SU-DHL-6 (cell line): Measurements from ENCODE around the gene SETDB1.
"Not testable (repeated sequence)": the region's sequence is repeated elsewhere in the genome, so short reads cannot be mapped to it uniquely, and the experiment has no call there.

ENCODE experiments used
- H2AFZ ChIP-seq: fragments of 200-600 bp; sonication (generic); 2 replicates; pipeline ENCODE4 v1.6.1; 2014; ENCODE audit warnings: low read depth, mild to moderate bottlenecking, moderate library complexity, mixed read lengths, antibody characterized with exemption, low read length; ENCODE audit not compliant: severe bottlenecking
- H3F3A ChIP-seq: fragments of 200-600 bp; shearing (Covaris generic); 2 replicates; pipeline ENCODE4 v1.6.0; 2016; ENCODE audit warnings: antibody characterized with exemption, mild to moderate bottlenecking; ENCODE audit not compliant: insufficient read depth
- H3K27ac ChIP-seq: fragments of 200-600 bp; sonication (generic); 2 replicates; pipeline ENCODE4 v1.5.1; 2016; ENCODE audit warnings: low read depth, mild to moderate bottlenecking, low read length, moderate library complexity, mixed read lengths
- H3K27me3 ChIP-seq: fragments of 200-600 bp; sonication (generic), shearing (Covaris generic); 2 replicates; pipeline ENCODE4 v1.6.0; 2014; ENCODE audit warnings: mild to moderate bottlenecking, low read length
- H3K36me3 ChIP-seq: fragments of 200-600 bp; sonication (generic); 2 replicates; pipeline ENCODE4 v1.6.1; 2014; ENCODE audit warnings: mild to moderate bottlenecking, low read length, mixed read lengths
- H3K4me2 ChIP-seq: fragments of 300-600, 200-600 bp; shearing (Covaris generic), sonication (generic); 2 replicates; pipeline ENCODE4 v1.6.0; 2014; ENCODE audit warnings: low read length, low read depth, mild to moderate bottlenecking; ENCODE audit not compliant: poor library complexity, severe bottlenecking
- H3K4me3 ChIP-seq: fragments of 200-600 bp; sonication (generic); 2 replicates; pipeline ENCODE4 v1.5.1; 2014; ENCODE audit warnings: antibody characterized with exemption, low read length, mild to moderate bottlenecking, mixed read lengths; ENCODE audit not compliant: insufficient read depth, poor library complexity, severe bottlenecking
- H3K79me2 ChIP-seq: fragments of 200-600 bp; sonication (generic); 2 replicates; pipeline ENCODE4 v1.6.1; 2014; ENCODE audit warnings: mild to moderate bottlenecking, low read length, moderate library complexity; ENCODE audit not compliant: insufficient read depth
- H3K9ac ChIP-seq: fragments of 200-600 bp; sonication (generic); 2 replicates; pipeline ENCODE4 v1.7.0; 2014; ENCODE audit warnings: mild to moderate bottlenecking, low read length
- H3K9me2 ChIP-seq: fragments of 200-600 bp; sonication (generic); replicated peaks from 2 replicates; pipeline ENCODE4 v1.6.1; 2014; ENCODE audit warnings: low read length; ENCODE audit not compliant: insufficient read depth
- H3K9me3 ChIP-seq: fragments of 200-600 bp; sonication (generic); 2 replicates; pipeline ENCODE4 v1.6.1; 2014; ENCODE audit warnings: low read length, mixed read lengths; ENCODE audit not compliant: insufficient read depth
- H4K20me1 ChIP-seq: fragments of 200-600 bp; sonication (generic); 2 replicates; pipeline ENCODE4 v1.6.1; 2014; ENCODE audit warnings: low read depth, mild to moderate bottlenecking, antibody characterized with exemption, low read length, moderate library complexity, mixed read lengths
- CTCF ChIP-seq: fragments of 200-600 bp; sonication (generic); IDR thresholded peaks from one replicate; pipeline ENCODE4 v1.5.1; 2017; ENCODE audit warnings: antibody characterized with exemption, mild to moderate bottlenecking, low read length, moderate library complexity; ENCODE audit not compliant: insufficient read depth, poor library complexity, severe bottlenecking
- EZH2phosphoT487 ChIP-seq: fragments of 200-600 bp; sonication (generic), shearing (Covaris generic); conservative IDR thresholded peaks from 2 replicates; pipeline ENCODE4 v1.6.1; 2018; ENCODE audit warnings: mild to moderate bottlenecking, antibody characterized with exemption, low read length, moderate library complexity, mixed read lengths

The SETDB1 gene

GRCh38 chr1:150928286-150928685 lies 2.1 kb downstream of the SETDB1 start:
- no peak for TF ChIP-seq EZH2phosphoT487
- TF ChIP-seq CTCF: no peak
- Histone ChIP-seq H3K4me2 (no peak overlapping the region), H3K27ac (no peak overlapping the region), H3K4me3 (no peak overlapping the region), H3K9me3 (no peaks in the 10 kb centered on the region), H3K9me2 (no peaks in the 10 kb centered on the region), H3K36me3 (peaks cover 42% of the 10 kb centered on the region), H3K27me3 (no peaks in the 10 kb centered on the region), H4K20me1 (no peaks in the 10 kb centered on the region), H3K79me2 (peaks cover 26% of the 10 kb centered on the region), H3K9ac (no peak overlapping the region), H3F3A (peaks cover 12% of the 10 kb centered on the region), H2AFZ (no peak overlapping the region)

GRCh38 chr1:150928775-150929174 lies 2.6 kb downstream of the SETDB1 start:
- Histone ChIP-seq H3K36me3 (peaks cover 42% of the 10 kb centered on the region), H3K79me2 (peaks cover 26% of the 10 kb centered on the region)

GRCh38 chr1:150931773-150932172 lies 5.6 kb downstream of the SETDB1 start:
- Histone ChIP-seq H3K9me3 (no peaks in the 10 kb centered on the region), H3K27me3 (no peaks in the 10 kb centered on the region), H4K20me1 (no peaks in the 10 kb centered on the region), H3K79me2 (peaks cover 43% of the 10 kb centered on the region), H3K4me2 (no peak overlapping the region), H2AFZ (no peak overlapping the region), H3K4me3 (no peak overlapping the region), H3K9ac (no peak overlapping the region), H3K27ac (no peak overlapping the region), H3F3A (peaks cover 16% of the 10 kb centered on the region), H3K9me2 (no peaks in the 10 kb centered on the region), H3K36me3 (peaks cover 56% of the 10 kb centered on the region)
- TF ChIP-seq EZH2phosphoT487: no peak

More at GRCh38 chr1:150928775-150929174, 2.6 kb downstream of the SETDB1 start:
- H4K20me1 ChIP-seq, H3K4me3 ChIP-seq, H3K27me3 ChIP-seq, H3K9me3 ChIP-seq, H3K9ac ChIP-seq, H3K4me2 ChIP-seq, H3K27ac ChIP-seq, H2AFZ ChIP-seq, H3K9me2 ChIP-seq: not testable (repeated sequence)
- H3F3A ChIP-seq: peaks cover 12% of the 10 kb centered on the region

- Histone ChIP-seq H3K27ac (no peak overlapping the region), H3K4me3 (no peak overlapping the region), H2AFZ (no peak overlapping the region), H3F3A (no peaks in the 10 kb centered on the region), H3K4me2 (no peak overlapping the region), H3K9me2 (no peaks in the 10 kb centered on the region), H3K27me3 (no peaks in the 10 kb centered on the region), H3K79me2 (no peaks in the 10 kb centered on the region), H4K20me1 (no peaks in the 10 kb centered on the region), H3K36me3 (peaks cover 13% of the 10 kb centered on the region; the same call in 1 of the 2 replicates), H3K9ac (no peak overlapping the region), H3K9me3 (no peaks in the 10 kb centered on the region)
- TF ChIP-seq EZH2phosphoT487 (no peak), CTCF (no peak)
Observed at GRCh38 chr1:150944856-150945255, 18.7 kb downstream of the SETDB1 start.
